Omental fat pad (tissue), 4 donors: Measurements from ENCODE around the gene VAT1L. TPM values are rescaled to one million over a fixed set of nuclear protein-coding genes. Genes with fewer than 3 reads are reported as not detected.
"Not testable (repeated sequence)": the region's sequence is repeated elsewhere in the genome, so short reads cannot be mapped to it uniquely, and the experiment has no call there.

ENCODE experiments used
- ATAC-seq: fragments of 150-250 bp; one replicate; pipeline ENCODE4 v1.9.1; 2016; ENCODE audit warnings: mild to moderate bottlenecking, moderate library complexity; ENCODE audit not compliant: low FRiP score
- DNase-seq: peaks from one replicate; pipeline ENCODE4 v3.0.0-alpha.2; 2019; ENCODE audit warnings: low spot score
- total RNA-seq, 4 donors: library from RNA; depleted of rRNA; stranded (reverse); fragments of >200 nt; gene quantifications; one replicate each; pipeline ENCODE4 v1.1.0, GENCODE V29; 2016
- TF ChIP-seq, protein P1 (sequence below), 3 donors: fragments of 450-650 bp; IDR thresholded peaks; one replicate each; pipeline ENCODE4 v1.5.1; 2016 to 2017; ENCODE audit warnings: antibody characterized with exemption in 3 of 3, mild to moderate bottlenecking in 3 of 3, moderate library complexity in 2 of 3

Gene VAT1L
- total RNA-seq, 4 donors from 2014 or later = 0.50 to 1.3 (median 0.80) TPM

DNA sequence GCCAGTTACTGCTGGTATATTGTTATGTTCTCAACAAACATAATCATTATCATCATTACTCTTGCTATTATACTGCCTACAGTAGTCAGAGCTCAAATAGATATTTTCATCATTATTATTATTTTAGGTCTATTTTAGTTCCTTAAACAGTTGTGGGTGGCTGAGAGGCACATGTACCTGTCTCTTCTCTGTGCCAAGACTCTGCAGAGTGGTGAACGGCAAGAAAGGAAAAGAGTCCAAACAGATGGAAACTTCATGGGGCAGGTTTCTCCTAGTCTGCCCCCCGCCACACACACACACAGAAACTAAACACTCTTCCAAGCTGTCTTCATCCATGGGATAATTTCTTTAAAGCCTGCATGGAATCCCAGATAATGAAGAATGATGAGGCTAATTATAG is 156.3 kb downstream of the VAT1L start:
- ATAC-seq = no peak
- no peak for DNase-seq
- TF ChIP-seq, protein P1, sequence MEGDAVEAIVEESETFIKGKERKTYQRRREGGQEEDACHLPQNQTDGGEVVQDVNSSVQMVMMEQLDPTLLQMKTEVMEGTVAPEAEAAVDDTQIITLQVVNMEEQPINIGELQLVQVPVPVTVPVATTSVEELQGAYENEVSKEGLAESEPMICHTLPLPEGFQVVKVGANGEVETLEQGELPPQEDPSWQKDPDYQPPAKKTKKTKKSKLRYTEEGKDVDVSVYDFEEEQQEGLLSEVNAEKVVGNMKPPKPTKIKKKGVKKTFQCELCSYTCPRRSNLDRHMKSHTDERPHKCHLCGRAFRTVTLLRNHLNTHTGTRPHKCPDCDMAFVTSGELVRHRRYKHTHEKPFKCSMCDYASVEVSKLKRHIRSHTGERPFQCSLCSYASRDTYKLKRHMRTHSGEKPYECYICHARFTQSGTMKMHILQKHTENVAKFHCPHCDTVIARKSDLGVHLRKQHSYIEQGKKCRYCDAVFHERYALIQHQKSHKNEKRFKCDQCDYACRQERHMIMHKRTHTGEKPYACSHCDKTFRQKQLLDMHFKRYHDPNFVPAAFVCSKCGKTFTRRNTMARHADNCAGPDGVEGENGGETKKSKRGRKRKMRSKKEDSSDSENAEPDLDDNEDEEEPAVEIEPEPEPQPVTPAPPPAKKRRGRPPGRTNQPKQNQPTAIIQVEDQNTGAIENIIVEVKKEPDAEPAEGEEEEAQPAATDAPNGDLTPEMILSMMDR (IDR thresholded peaks at IDR 0.05) = no peak

DNA sequence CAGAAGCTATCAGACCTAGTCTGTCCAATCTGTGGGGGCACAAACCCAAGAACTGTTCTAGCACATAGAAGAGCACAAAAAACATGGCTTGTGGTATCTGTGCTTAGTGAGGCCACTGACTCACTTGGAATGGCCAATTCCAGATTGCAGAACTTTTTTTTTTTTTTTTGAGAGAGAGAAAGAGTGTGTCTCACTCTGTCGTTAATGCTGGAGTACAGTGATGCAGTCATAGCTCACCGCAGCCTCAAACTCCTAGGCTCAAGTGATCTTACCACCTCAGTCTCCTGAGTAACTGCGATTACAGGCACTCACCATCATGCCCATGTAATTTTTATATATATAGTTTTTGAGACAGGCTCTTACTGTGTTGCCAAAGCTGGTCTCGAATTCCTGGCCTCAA is 156.8 kb downstream of the VAT1L start:
- ATAC-seq = no peak
- TF ChIP-seq, protein P1 (IDR thresholded peaks at IDR 0.05) = no peak

DNA sequence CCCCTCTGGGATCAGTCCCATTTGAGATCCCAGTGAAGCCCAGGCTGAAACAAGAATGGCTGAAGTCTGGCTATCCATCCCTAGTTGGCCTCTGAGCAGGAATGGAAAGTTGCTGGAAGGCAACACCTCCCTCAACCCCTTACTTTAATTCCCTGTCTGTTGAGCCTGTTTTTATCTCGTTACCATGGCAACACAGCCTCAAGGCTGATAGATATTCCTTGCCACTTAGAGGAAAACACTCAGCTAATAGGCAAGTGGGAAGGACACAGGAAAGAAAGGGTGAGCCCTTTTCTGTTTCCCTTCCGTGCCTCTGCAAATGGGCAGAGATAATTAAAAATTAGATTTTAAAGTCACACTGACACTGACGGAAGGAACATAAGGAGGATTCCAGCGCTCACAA is 158.5 kb downstream of the VAT1L start:
- ATAC-seq (no peak), DNase-seq (no peak)
- TF ChIP-seq, protein P1 (IDR thresholded peaks at IDR 0.05) = no peak

More for the DNA sequence above, 156.8 kb downstream of the VAT1L start:
- no peak for DNase-seq

DNA sequence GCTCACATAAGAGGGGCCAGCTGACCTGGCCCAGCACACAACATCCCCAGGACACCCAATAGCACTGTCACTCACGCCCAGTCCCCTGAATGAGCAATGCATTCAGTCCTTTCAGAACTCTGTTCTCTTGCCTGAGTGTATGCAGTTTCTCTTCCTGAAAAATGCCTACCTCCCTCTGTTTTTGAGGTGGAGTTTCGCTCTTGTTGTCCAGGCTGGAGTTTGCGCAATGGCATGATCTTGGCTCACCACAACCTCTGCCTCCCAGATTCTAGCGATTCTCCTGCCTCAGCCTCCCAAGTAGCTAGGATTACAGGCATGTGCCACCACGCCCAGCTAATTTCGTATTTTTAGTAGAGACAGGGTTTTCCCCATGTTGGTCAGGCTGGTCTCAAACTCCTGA is 159.2 kb downstream of the VAT1L start:
- DNase-seq, ATAC-seq: not testable (repeated sequence)

DNA sequence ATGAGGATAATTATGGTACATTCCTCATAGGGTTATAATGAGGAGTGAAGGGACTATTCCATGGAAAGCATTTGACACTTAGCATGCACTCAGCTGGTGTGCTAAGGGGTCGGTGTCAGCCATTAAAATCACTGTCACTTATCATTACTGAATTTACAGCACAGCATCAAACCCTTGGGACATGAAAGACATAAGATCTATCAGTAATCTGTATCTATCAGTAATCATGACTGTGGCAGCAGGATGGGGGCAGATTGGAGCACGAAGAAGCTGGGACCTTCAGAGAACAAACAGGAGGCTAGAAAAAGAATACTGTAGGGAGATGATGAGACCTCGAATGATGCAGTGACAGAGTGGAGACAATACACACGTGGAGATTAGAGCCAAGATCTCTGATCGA is 160.5 kb downstream of the VAT1L start:
- no peak for DNase-seq
- ATAC-seq = no peak
- TF ChIP-seq, protein P1 (IDR thresholded peaks at IDR 0.05) = no peak

DNA sequence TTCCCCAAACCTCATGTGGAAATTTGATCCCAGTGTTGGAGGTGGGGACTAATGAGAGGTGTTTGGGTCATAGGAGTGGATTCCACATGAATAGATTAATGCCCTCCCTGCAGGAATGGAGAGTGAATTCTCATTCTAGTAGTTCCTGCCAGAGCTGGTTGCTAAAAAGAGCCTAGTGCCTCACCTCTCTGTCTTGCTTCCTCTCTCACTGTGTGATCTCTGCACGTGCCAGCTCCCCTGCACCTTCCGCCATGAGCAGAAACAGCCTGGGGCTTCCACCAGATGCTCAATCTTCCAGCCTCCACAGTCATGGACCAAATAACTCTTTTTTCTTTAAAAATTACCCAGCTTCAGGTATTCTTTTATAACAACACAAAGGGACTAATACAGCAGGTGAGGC is 161.1 kb downstream of the VAT1L start:
- TF ChIP-seq, protein P1 (IDR thresholded peaks at IDR 0.05) = no peak
- no peak for ATAC-seq
- DNase-seq = no peak

DNA sequence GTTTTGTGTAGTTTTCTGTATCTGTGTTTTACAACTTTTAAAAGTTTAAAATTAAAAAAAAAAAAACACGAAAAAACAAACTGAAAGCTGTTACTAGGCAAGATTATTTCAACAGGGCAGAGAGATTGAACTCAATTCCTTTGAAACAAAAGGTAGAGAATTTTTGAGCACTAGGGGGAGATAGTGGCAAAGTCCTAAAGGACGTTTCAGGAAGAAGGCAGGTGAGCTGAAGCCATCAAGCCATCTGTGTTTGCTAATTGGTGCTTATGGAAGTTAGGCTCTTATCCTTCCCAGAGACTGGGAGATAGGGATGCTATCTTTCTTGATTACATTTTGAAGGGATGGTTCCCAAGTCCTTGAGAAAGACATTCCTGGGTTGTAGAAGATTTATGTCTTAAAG is 163.4 kb downstream of the VAT1L start:
- no peak for DNase-seq
- TF ChIP-seq, protein P1 (IDR thresholded peaks at IDR 0.05) = no peak
- no peak for ATAC-seq

DNA sequence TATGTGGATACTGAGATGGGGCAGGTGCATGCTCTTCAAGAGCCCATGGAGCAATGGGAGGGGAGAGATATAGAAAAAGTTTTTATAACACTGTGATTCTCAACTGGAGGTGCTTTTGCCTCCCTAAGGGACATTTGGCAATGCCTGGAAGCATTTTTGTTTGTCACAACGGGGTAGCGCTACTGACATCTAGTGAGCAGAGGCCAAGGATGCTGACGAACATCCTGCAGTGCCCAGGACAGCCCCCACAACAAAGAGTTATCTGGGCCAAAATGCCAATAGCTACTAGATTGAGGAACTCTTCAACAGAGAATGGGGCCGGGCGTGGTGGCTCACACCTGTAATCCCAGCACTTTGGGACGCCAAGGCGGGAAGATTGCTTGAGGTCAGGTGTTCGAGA is 166.8 kb downstream of the VAT1L start:
- DNase-seq = no peak
- TF ChIP-seq, protein P1 (IDR thresholded peaks at IDR 0.05) = no peak

More for the DNA sequence above, 166.8 kb downstream of the VAT1L start:
- ATAC-seq = no peak
